ENCODE results near the gene TBCCD1.
"Not testable (repeated sequence)": the region's sequence is repeated elsewhere in the genome, so short reads cannot be mapped to it uniquely, and the experiment has no call there.

The TBCCD1 gene

GRCh38 chr3:186552408-186553031, 14.6 kb downstream of the TBCCD1 start:
- DNase-seq (ENCODE audit: low read depth, low spot score) = no peak

- no peak for DNase-seq (ENCODE audit: low read depth, low spot score)
Observed at GRCh38 chr3:186551387-186551786, 15.8 kb downstream of the TBCCD1 start.

GRCh38 chr3:186549497-186549896, 17.6 kb downstream of the TBCCD1 start:
- DNase-seq (ENCODE audit: low read depth, low spot score) = no peak

- no peak for DNase-seq (ENCODE audit: low read depth, low spot score)
Observed at GRCh38 chr3:186544281-186544680, 22.9 kb downstream of the TBCCD1 start, which contains the start of gene CRYGS. Gene CRYGS, minus strand, starts transcription at chr3:186544380. Its CDS starts 54 bp downstream, at chr3:186544326.

GRCh38 chr3:186540835-186541226, 26.3 kb downstream of the TBCCD1 start:
- no peak for DNase-seq (ENCODE audit: low read depth, low spot score)

GRCh38 chr3:186540221-186540834, 26.8 kb downstream of the TBCCD1 start:
- DNase-seq (ENCODE audit: low read depth, low spot score) = peak; percentile 53

GRCh38 chr3:186538779-186539178, 28.4 kb downstream of the TBCCD1 start:
- no peak for DNase-seq (ENCODE audit: low read depth, low spot score)

- DNase-seq (ENCODE audit: low read depth, low spot score) = no peak
Observed at GRCh38 chr3:186536883-186537844, 30.0 kb downstream of the TBCCD1 start.

- DNase-seq (ENCODE audit: low read depth, low spot score) = no peak
Observed at GRCh38 chr3:186534113-186534669, 32.9 kb downstream of the TBCCD1 start.

GRCh38 chr3:186532598-186533072, 34.5 kb downstream of the TBCCD1 start:
- DNase-seq (ENCODE audit: low read depth, low spot score) = peak; percentile 14

- DNase-seq (ENCODE audit: low read depth, low spot score) = not testable (repeated sequence)
Observed at GRCh38 chr3:186531694-186532093, 35.4 kb downstream of the TBCCD1 start.

- DNase-seq (ENCODE audit: low read depth, low spot score) = no peak
Observed at GRCh38 chr3:186530415-186530814, 36.7 kb downstream of the TBCCD1 start.

GRCh38 chr3:186529201-186529999, 37.7 kb downstream of the TBCCD1 start:
- DNase-seq (ENCODE audit: low read depth, low spot score) = no peak

- DNase-seq (ENCODE audit: low read depth, low spot score) = no peak
Observed at GRCh38 chr3:186526256-186526606, 40.9 kb downstream of the TBCCD1 start.

GRCh38 chr3:186525369-186526255, 41.5 kb downstream of the TBCCD1 start:
- no peak for DNase-seq (ENCODE audit: low read depth, low spot score)

- DNase-seq (ENCODE audit: low read depth, low spot score) = no peak
Observed at GRCh38 chr3:186524616-186525015, 42.5 kb downstream of the TBCCD1 start.

GRCh38 chr3:186523434-186523833, 43.7 kb downstream of the TBCCD1 start:
- DNase-seq (ENCODE audit: low read depth, low spot score) = no peak

GRCh38 chr3:186523022-186523421, 44.1 kb downstream of the TBCCD1 start:
- no peak for DNase-seq (ENCODE audit: low read depth, low spot score)

GRCh38 chr3:186520957-186521842, 45.9 kb downstream of the TBCCD1 start:
- DNase-seq (ENCODE audit: low read depth, low spot score) = no peak

Data from ELF-1 (cell line).